GM19043 (cell line): Measurements from ENCODE around the gene SYN1.
"Not testable (repeated sequence)": the region's sequence is repeated elsewhere in the genome, so short reads cannot be mapped to it uniquely, and the experiment has no call there.

Source experiments
- ATAC-seq: cut with Tn5 transposase; IDR thresholded peaks from one replicate; pipeline ENCODE4 v1.9.1; 2021; ENCODE audit warnings: low read depth; ENCODE audit not compliant: unreplicated experiment

The SYN1 gene

DNA sequence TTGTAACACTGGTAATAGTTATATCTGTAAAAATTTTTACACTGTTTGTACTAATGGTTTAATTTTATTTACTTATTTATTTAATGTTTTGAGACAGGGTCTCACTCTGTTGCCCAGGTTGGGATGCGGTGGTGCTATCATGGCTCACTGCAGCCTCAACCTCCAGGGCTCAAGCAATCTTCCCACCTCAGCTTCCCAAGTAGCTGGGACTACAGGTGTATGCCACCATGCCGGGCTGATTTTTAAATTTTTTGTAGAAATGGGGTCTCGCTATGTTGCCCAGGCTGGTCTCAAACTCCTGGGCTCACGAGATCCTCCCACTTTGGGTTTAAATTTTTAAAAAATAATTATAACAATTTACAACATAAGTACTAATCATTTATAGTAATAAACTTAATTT is 16.5 kb downstream of the SYN1 start:
- not testable (repeated sequence) for ATAC-seq

DNA sequence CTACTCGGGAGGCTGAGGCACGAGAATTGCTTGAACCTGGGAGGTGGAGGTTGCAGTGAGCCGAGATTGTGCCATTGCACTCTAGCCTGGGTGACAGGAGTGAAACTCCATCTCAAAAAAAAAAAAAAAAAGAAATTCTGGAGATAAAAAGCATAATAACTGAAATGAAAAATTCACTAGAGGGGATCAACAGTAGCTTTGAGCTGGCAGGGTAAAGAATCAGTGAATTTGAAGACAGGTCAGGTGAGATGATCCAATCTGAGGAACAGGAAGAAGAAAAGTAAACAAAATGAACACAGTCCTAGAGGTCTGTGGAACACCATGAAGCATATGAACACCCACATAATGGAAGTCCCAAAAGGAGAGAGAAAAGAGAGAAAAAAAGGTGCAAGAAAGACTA is 22.4 kb downstream of the SYN1 start:
- no peak for ATAC-seq

DNA sequence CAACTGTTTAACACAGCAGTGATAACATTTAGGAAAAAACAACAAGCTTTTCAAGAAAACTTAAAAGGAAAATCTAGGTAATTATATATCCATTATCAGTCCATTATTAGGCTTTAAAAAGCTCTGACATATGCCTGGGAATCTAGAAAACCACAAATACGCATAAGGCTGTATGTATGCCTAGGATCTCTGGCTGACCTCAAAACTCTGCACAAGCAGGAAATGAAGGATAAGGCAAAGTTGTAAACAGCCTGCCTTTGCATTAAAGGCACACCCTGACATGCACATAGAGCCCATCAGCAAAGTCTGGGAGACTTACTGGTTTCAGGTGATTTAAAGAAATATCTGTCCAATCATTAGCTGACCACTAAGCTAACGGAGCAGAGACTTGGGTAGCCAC is 23.4 kb downstream of the SYN1 start:
- no peak for ATAC-seq

DNA sequence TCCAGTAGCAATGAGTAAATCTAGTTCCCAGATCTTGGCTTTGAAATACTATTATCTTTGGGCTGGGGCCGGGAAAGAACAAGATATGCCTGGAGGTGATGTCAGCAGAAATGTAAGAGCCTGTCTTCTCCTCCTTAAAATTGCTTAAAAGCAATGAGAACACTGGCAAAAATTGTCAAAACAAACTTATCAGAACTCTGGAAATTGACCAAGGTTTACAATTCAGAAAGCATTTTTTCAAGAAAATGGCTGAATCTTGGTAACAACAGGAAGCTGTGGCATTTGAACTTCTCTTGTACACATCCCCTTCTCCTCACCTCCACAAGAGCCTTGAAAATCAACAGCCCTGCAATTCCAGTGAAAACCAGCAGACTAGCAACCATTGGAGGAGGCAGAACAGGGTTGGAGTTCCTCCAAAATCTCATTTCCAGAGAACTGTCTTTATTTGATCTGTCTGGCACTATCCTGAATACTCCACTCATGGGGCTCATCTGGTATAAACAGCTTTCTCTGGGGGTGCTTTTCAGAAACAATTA is 23.9 kb downstream of the SYN1 start:
- no peak for ATAC-seq

DNA sequence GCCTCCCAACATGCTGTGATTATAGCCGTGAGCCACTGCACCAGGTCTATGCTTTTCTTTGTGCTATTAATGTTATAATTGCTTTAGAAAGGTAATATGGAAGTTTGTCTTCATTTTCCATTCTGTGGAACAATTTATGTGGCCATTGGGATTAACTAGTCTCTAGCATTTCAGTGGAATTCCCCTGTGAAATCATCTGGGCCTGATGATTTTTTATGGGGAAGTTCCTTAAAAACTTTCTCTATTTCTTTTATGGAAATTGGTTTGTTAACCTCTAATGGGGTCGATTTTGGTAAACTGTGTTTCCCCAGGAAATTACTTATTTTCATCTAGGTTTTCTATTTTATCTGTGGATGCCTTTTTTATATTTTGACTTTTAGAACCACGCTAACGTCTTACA is 26.1 kb downstream of the SYN1 start:
- no peak for ATAC-seq

DNA sequence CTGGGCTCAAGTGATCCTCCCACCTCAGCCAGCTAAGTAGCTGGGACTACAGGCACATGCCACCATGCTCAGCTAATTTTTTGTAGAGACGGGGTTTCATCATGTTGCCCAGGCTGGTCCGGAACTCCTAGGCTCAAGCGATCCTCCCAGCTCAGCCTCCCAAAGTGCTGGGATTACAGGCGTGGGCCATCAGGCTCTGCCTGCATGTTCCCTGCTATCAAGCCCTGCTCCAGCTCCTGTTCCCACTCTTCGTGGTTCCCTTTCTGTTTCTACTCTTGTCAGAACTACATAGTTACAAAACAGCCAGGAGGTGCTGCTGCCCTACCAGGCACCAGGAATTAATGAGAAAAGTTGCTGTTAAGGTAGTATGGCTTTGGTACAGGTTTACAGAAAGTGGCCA is 28.7 kb downstream of the SYN1 start:
- no peak for ATAC-seq

DNA sequence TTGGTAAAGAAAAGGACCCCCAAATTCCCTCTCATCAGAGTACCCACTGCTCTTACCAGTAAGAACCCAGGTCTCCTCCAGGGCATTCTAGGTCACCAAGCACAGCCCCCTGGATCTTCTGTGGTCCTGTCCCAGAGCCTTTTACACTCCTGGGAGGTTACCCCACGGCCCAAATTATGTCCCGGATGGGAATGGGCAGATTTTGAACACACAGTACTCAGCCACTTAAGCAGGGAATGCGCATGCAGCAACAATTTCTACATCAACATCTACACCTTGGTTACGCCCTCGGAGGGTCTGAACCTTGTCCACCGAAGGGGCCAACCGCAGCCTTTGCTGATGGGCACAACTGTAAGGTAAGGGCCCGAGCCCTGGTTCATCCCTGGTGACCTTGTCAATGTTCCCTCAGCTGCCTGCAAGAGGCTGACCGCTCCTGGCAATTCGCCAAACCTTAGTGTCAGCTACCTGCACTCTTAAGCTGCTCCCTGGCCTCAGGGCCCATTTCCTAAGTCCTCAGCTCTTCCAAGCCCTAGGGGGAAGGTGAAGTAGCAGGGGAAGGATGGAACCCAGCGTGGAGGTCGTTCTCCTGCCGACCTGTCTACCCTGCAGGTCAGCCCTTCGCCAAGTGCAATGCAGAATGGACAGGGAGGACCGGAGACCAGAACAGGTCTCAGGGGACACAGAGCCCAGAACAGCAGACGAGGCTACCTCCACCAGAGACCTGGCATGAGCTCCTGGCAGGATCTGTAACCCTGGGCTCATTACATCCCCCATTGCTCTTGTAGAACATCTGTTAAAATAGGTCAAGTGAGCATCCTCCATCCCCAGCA is 31.5 kb downstream of the SYN1 start:
- no peak for ATAC-seq

DNA sequence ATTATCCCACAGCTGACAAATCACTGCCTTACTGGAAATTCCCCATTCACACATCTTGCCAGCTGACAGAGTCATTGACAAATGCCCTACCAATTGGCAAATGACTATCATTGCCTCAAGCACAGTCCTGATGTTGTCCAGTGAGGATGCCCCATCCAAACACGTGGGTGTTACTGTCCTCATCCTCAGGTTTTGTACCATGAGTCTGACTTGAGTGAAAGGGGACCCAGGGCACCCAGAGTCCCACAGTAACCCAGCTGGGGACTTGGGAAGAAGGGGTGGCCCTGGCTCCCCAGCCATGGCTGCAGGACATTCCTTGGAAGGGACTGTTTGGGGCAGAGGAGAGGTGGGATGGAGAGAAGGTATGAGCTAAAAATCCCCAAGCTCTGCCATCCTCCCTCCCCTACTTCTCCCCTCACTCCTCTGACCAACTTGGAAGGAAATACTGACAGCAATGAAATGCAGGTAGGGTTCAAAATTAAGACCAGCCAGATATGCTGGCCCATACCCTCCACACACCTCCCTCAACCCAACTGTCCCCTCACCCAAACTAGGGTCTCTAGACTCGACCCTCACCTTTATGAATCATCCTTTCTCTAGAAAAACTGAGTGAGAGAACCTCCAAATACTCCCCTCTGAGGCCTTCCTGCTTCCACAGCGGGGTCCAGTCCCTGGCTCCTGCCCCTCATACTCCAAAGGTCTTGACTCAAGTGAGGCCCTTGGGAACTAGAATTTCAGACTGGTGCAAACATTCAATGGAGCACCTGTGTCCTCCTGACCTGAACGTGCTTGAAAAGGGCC is 32.4 kb downstream of the SYN1 start:
- no peak for ATAC-seq

DNA sequence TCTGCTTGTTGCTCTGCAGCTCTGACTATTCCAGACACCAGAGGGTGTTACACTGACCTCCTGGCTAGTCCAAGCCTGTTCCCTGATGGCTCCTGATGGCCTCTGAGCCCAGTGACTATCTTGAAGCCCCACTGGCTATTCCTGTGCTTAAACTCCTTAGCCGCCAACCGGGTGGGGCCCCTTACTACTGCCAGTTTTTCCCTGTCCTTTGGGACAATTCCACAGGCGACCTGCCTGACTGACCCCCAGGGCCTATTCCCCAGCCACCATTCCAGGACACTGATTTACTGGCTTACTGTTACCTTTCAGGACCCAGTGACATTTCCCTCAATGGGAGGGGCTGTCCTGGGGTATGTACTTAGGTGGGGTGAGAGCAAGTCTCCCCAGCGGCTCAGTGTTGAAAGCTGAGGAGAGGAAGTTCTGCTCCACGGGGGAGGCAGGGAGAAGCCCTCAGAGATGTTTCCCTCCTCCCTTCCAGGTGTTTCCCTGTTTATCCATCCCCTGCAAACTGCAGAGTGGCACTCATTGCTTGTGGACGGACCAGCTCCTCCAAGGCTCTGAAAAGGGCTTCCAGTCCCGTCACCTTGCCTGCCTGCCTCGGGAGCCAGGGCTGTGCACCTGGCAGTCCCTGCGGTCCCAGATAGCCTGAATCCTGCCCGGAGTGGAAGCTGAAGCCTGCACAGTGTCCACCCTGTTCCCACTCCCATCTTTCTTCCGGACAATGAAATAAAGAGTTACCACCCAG is 33.4 kb downstream of the SYN1 start:
- no peak for ATAC-seq

DNA sequence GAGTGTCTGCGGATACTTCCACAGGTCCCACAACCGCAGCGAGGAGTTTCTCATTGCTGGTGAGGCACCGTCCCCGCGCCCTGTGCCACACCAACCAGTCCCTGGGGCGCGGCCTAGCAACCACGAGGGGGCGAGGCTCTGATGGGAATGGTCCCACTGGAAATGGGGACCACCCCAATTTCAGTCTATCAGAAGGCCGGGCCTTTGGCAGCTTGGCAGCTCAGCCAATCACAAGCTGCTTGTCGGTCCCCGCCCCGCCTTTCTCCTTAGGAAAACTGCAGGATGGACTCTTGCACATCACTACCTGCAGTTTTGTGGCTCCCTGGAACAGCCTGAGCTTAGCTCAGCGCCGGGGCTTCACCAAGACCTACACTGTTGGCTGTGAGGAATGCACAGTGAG is 34.4 kb downstream of the SYN1 start:
- no peak for ATAC-seq

DNA sequence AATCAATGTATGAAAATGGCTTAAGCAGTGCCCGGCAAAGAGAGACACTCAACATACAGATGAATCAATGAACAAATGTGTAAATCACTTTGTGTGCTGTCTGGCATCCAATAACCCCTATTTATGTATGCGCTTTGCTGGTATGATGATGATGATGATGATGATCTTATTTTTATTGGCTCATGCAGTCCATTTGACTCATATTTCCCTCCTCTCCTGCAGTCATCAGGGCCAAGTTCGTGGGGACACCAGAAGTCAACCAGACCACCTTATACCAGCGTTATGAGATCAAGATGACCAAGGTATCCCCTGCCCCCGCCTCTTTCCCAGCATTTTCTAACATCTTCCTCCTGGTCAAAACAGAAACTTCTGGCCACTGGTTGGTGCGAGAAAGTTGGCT is 34.9 kb downstream of the SYN1 start:
- no peak for ATAC-seq

DNA sequence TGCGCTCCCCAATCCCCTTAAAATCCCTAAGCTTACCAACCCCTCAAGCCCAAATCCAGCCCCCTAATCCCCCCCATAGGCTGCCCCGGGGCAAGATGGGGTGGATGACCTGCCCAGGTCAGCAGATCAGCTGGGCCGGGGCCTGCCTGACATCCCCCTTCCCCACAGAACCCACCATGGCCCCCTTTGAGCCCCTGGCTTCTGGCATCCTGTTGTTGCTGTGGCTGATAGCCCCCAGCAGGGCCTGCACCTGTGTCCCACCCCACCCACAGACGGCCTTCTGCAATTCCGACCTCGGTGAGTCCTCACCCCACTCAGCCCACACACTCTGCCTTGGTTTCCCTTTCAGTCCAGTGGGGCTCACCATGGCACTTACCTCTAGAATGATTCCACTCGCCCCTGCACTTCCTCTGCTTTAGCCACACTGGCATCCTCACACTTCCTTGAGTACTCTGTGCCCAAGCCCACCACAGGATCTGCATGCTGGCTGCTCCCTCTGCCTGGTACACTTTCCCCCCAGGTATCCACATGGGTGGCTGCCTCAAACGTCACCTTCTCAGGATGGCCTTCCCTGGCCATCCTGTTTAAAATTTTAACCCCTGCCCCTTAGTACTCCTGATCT is 36.3 kb downstream of the SYN1 start:
- no peak for ATAC-seq

DNA sequence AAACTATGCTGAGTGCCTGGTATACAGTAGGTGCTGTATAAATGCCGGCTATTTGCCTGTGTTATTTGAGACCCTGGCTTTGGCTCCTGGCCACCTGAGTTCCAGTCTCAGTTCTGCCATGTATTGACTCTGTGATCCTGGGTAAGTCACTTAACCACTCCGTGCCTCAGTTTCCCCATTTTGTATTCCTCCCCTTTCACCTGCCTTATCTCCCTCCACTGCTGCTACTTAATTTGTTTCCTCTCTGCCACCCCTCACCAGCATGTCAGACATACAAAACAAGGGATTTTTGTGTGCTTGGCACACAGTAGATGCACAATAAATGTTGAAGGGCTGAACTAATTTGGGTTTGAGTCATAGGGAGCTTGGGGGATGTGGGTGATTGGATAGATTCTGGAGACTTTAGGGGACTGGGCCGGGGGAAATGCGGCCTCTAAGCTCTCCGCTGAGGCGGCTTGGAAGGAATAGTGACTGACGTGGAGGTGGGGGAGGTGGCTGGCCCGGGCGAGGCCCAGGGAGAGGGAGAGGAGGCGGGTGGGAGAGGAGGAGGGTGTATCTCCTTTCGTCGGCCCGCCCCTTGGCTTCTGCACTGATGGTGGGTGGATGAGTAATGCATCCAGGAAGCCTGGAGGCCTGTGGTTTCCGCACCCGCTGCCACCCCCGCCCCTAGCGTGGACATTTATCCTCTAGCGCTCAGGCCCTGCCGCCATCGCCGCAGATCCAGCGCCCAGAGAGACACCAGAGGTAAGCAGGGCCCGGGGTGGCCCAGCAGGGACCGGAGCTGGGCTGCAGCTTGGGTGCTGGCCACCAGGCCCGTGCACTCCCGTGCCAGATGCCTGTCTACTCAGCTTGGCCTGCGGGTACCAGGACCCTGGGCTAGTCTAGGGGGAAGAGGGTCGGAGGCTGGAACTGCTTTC is 37.7 kb downstream of the SYN1 start, which contains the start of gene TIMP1:
Gene TIMP1, plus strand, starts transcription at position 706 of the 917 bp plus-strand sequence. CDS start 980 bp downstream, outside the sequence.
- peak; percentile 97 for ATAC-seq

DNA sequence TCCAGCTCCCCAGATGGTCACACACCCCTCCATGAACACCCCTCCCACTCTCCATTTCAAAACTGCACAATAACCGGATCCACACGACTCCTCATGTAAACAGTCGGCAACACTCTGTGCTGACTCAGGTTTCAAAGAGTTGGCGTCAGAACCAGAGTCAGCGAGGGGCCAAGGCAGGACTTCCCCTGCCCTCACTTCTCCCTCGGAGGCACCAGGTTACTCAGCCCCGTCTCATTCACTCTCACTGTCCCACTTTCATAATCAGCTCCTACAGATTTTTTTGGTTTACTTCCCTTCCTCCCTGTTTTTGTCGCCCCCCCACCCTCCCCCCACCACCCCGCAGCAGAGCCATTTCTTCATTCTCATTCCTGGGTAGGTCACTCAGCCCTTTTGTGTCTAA is 40.1 kb downstream of the SYN1 start:
- ATAC-seq: no peak

DNA sequence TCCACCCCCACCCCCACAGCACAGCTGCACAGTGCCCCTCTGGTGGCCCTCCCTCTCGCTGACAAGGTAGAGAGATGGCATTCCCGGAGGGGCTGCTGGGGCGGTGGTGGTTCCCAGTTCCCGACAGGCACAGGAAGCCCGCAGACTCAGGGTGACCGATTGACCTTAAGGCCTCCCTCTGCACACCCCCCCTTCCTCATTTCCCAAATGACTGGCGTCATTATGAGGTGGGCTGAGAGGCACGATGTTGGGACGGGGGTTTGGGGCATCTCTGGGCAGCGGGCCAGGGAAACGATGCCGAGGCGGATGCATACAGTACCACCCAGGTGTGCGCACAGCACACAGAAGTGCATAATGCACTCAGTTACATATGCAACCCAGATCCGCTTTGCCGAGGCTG is 41.0 kb downstream of the SYN1 start:
- no peak for ATAC-seq

DNA sequence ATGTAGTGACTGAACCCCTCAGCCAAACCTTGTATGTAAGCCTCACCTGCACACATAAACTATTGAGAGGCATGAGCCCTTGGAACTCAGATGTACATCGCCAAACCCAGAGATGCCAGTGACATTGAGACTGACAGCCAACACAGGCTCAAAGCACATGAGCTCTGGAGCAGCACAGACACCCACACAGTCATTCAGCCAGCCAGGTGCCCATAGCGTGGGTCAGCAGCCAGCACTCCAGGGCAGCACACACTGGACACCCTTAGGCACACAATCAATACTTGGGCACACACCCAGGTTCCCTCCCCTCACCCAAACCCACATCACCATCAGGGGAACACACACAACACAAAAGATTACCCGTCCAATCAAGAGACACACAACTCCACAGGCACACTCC is 41.8 kb downstream of the SYN1 start:
- no peak for ATAC-seq

DNA sequence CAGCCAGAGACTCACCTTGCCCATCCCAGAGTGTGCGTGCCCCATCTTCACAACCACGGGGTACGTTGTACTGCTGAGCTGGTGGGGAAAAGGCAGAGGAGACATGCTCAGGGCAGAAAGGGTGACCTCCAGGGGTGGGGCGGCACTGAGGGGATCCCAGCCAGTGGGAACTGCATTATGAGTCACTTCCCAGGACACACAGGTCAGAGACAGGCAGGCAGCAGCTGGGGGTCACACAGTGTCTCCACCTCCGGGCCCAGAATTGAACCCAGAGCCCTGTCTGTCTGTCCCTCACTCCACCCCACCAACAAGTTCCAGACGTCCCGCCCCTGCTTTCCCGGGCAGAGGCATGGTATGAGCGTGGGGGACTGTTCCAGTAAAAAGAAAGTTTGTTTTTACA is 42.2 kb downstream of the SYN1 start:
- no peak for ATAC-seq

DNA sequence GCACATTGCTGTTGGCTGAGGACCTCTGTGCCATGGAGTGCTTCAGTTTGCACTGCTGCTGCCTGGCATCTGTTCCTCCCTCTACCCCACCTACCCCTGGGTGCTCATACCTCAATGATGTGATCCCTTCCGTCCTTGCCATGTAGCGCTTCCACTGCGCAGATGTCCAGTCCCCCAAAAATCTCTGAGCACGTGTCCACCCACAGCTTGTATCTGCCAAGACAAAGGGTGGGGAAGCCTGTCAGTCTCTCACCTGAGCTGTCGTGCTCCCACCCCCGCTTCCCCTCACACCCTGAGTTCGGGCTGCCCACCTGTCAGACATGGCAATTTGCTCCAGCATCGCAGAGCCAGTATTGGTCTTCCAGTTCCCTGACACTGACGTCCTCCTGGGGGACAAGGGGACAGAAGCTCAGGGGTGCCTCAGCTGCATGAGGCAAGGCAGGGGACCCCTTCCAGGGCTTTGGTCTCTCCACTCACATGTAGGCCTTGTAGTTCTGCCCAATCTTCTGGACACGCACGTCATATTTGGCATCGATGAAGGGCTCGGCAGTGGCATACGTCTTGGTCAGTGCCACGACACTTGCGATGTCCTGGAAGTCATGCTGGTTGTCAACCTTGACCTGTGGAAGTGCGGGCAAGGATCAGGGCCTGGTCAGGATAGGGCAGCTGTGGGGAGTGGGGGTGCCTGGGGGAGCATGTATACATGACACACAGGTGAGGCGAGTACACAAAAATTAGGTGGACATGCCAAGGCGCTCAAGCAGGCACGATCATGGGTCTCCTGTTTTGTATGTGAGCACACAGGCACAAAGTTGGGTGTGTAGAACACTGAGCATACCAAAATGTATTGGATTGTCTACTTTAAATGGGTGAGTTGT is 43.4 kb downstream of the SYN1 start:
- no peak for ATAC-seq
